Tibial nerve (tissue), 4 donors: ENCODE data around the gene TLE4. TPM values are rescaled to one million over a fixed set of nuclear protein-coding genes. Genes with fewer than 3 reads are reported as not detected.

Source experiments
- DNase-seq, 2 donors: peaks; one replicate each; pipeline ENCODE4 v3.0.0-alpha.2; 2019; ENCODE audit warnings: low spot score in 2 of 2
- H3K27ac ChIP-seq, 4 donors: fragments of 200-600 bp; sonication (generic) in 3 of 4; one replicate each; pipeline ENCODE4 v1.5.1; 2017 to 2019; ENCODE audit warnings: mild to moderate bottlenecking in 1 of 4
- H3K27me3 ChIP-seq, 2 donors: fragments of 200-600 bp; sonication (generic) in 1 of 2; one replicate each; pipeline versions ENCODE4 v1.5.1 to v1.6.0; 2017 to 2019
- H3K36me3 ChIP-seq, 3 donors: fragments of 200-600 bp; sonication (generic); one replicate each; pipeline ENCODE4 v1.5.1; 2018 to 2019
- H3K4me1 ChIP-seq, 4 donors: fragments of 200-600 bp; sonication (generic) in 3 of 4; one replicate each; pipeline ENCODE4 v1.5.1; 2017 to 2019
- H3K4me3 ChIP-seq, 4 donors: fragments of 200-600 bp; sonication (generic) in 3 of 4; one replicate each; pipeline ENCODE4 v1.5.1; 2017 to 2019; ENCODE audit warnings: mild to moderate bottlenecking in 1 of 4, moderate library complexity in 1 of 4
- H3K9me3 ChIP-seq, 4 donors: fragments of 200-600 bp; sonication (generic) in 3 of 4; one replicate each; pipeline ENCODE4 v1.5.1; 2017 to 2019
- EP300 ChIP-seq, 2 donors: sonication (generic); formaldehyde crosslinking; IDR thresholded peaks; one replicate each; pipeline ENCODE4 v1.6.1; 2017; ENCODE audit warnings: antibody characterized with exemption in 2 of 2, mild to moderate bottlenecking in 1 of 2
- POLR2A ChIP-seq, 2 donors: fragments of 450-650 bp; IDR thresholded peaks; one replicate each; pipeline ENCODE4 v1.6.1; 2017; ENCODE audit warnings: antibody characterized with exemption in 2 of 2, mild to moderate bottlenecking in 2 of 2, moderate library complexity in 2 of 2
- WGBS, 2 donors: methylation state at CpG; one replicate each; pipeline ENCODE4 v1.1.5; 2018; 5-methylcytosine and 5-hydroxymethylcytosine counted together
- total RNA-seq, 4 donors: library from RNA; depleted of rRNA; stranded (reverse); fragments of >200 nt; gene quantifications; one replicate each; pipeline ENCODE4 v1.1.0, GENCODE V29; 2016
- TF ChIP-seq, protein P1 (sequence below), 5 experiments: fragments of 200-600 bp in 3 of 5; fragments of 450-650 bp in 2 of 5; sonication (generic) in 3 of 5; IDR thresholded peaks; one replicate each; pipeline ENCODE4 v1.5.1; 2016 to 2019; ENCODE audit warnings: antibody characterized with exemption in 5 of 5, mild to moderate bottlenecking in 3 of 5, moderate library complexity in 2 of 5

The TLE4 gene
- total RNA-seq, 4 donors from 2014 or later = 28.0 to 34.3 (median 29.8) TPM

DNA sequence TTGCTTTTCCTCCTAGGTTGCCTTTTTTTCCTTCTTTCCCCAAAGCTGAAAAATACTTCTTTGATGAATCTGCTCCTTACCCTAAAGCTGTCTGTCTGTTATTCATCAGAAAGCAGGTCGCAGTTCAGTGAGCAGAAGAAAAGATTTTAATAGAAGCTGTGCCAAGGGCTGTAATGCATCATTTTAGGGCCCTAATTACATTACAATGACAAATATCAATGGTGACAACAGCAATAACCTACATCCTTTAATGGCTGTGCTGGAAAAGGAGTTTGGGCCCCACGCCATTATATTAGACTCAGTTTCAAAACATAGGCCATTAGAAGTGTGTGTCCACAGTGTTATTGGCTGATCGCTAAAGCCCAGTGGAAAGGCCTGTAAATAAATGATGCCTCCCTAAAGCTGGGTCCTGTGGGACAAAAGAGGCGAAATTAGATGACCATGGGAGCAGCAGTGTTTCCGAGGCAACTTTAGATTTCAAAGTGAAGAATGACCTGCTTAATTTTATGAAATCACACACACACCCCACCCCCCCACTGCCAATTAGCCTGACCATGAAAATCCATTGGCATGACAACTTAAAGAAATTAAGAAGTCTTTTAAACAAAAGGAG is 38.4 kb downstream of the TLE4 start:
- Histone ChIP-seq H3K4me1 (peaks cover 0 to 30% (median 14%) of the 10 kb centered on the region in 4 donors), H3K27me3 (no peaks in the 10 kb centered on the region), H3K9me3 (peaks cover 0 to 13% (median 2%) of the 10 kb centered on the region in 4 donors), H3K4me3 (no peak overlapping the region), H3K36me3 (no peaks in the 10 kb centered on the region), H3K27ac (no peak overlapping the region)
- DNase-seq = no peak
- TF ChIP-seq, protein P1, sequence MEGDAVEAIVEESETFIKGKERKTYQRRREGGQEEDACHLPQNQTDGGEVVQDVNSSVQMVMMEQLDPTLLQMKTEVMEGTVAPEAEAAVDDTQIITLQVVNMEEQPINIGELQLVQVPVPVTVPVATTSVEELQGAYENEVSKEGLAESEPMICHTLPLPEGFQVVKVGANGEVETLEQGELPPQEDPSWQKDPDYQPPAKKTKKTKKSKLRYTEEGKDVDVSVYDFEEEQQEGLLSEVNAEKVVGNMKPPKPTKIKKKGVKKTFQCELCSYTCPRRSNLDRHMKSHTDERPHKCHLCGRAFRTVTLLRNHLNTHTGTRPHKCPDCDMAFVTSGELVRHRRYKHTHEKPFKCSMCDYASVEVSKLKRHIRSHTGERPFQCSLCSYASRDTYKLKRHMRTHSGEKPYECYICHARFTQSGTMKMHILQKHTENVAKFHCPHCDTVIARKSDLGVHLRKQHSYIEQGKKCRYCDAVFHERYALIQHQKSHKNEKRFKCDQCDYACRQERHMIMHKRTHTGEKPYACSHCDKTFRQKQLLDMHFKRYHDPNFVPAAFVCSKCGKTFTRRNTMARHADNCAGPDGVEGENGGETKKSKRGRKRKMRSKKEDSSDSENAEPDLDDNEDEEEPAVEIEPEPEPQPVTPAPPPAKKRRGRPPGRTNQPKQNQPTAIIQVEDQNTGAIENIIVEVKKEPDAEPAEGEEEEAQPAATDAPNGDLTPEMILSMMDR (IDR thresholded peaks at IDR 0.05) = no peak
- TF ChIP-seq POLR2A (IDR thresholded peaks at IDR 0.05) (no peak), EP300 (IDR thresholded peaks at IDR 0.05) (no peak)
- 80 to 87% methylated on average over 5 of the region's 5 CpGs for WGBS, 2 donors

DNA sequence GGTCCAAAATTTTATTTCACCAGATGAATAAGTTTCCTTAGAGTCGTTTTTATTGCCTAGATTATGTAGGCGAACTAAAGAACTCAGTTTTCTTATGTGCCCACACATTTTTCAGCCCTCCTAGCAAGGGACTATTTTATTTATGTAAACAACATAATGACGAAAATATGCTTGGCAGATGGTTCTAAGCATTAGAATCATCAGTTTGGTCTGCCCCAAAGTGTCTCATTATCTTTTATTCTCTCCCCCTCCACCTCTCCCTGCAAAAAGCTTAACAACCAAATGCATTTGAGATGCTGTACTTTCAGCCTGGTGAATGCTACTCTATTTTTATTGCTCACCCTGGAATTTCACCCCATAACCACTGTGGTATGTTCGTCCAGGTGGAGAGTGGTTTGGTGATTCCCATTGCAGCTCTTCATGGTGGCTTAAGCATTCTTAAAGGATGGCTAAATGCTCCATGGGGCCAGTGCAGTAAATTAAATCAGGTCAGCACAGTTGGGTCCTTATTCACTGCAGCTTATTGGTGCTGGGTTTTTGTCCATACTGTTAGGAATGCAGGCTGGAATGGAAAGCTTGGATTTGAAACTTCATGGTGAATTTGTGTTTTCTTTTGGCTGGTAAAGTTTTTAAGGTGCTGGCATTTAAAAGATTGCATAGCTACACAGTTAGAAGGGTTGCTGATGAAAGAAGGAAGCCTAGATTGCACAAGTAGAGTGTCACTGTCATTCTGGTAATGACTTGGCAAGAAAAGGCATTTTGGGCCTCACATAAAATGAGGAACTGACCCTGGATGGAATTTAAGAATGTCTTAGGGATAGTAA is 39.2 kb downstream of the TLE4 start:
- Histone ChIP-seq H3K36me3 (no peaks in the 10 kb centered on the region), H3K4me3 (no peak overlapping the region), H3K9me3 (peaks cover 0 to 13% (median 2%) of the 10 kb centered on the region in 4 donors), H3K27ac (no peak overlapping the region), H3K4me1 (peaks cover 0 to 30% (median 14%) of the 10 kb centered on the region in 4 donors), H3K27me3 (no peaks in the 10 kb centered on the region)
- peak in 1 of 2 donors; percentile 12 for DNase-seq
- TF ChIP-seq, protein P1 (IDR thresholded peaks at IDR 0.05) = no peak
- TF ChIP-seq EP300 (IDR thresholded peaks at IDR 0.05) = peak in 1 of 2 donors; percentile 66
- 57 to 61% methylated on average over 4 of the region's 4 CpGs for WGBS, 2 donors

DNA sequence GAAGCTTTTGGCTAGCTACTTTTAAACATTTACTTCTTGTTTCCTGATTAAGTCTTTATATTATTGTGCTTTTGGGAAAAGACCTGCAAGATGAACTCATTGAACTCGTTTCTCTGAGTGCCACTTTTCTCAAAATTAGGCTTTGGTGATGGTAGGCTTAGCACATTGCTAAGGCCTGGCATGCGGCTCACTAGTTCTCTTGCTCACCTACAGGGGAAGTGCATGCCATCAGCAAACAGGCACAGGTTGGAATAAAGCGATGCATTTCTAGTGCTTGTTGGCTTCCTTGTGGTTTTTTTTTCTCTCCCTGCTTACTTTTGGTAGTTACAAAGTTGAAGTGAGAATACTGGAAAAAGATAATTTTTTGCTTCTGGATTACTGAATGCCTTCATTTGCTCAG is 41.4 kb downstream of the TLE4 start:
- TF ChIP-seq EP300 (IDR thresholded peaks at IDR 0.05) = no peak
- H3K4me1 ChIP-seq = peaks cover 0 to 44% (median 20%) of the 10 kb centered on the region in 4 donors
- no peak overlapping the region for H3K4me3 ChIP-seq
- DNase-seq = no peak
- WGBS, 2 donors = 83 to 85% methylated on average over 3 of the region's 3 CpGs
- H3K27ac ChIP-seq = no peak overlapping the region
- H3K9me3 ChIP-seq = no peaks in the 10 kb centered on the region
- H3K36me3 ChIP-seq = no peaks in the 10 kb centered on the region
- H3K27me3 ChIP-seq = no peaks in the 10 kb centered on the region

DNA sequence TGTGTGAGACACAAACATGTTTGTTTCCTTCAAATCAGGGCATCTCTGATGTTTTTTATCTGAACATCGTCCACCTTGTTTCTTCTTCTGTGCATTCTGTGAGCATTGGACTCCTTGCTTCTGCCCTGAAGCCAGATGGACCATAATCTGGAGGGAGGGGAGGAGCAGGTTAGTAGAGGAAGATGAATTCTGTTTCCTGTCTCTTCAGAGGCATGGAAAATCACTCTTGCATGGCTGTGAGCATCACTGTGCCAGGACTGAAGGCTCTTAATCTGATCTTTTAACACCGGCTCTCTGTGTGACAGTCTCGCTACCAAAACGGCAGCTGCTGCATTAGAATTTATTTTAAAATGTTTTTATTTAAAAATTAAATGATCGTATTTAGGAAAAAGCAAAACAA is 43.3 kb downstream of the TLE4 start:
- no peaks in the 10 kb centered on the region for H3K27me3 ChIP-seq
- H3K9me3 ChIP-seq = no peaks in the 10 kb centered on the region
- H3K4me3 ChIP-seq = no peak overlapping the region
- H3K27ac ChIP-seq = no peak overlapping the region
- WGBS, 2 donors = 93 to 95% methylated on average over 5 of the region's 5 CpGs
- no peak for DNase-seq
- TF ChIP-seq, protein P1 (IDR thresholded peaks at IDR 0.05) = no peak
- TF ChIP-seq EP300 (IDR thresholded peaks at IDR 0.05) (no peak), POLR2A (IDR thresholded peaks at IDR 0.05) (no peak)
- H3K4me1 ChIP-seq = peaks cover 0 to 45% (median 20%) of the 10 kb centered on the region in 4 donors
- no peaks in the 10 kb centered on the region for H3K36me3 ChIP-seq

DNA sequence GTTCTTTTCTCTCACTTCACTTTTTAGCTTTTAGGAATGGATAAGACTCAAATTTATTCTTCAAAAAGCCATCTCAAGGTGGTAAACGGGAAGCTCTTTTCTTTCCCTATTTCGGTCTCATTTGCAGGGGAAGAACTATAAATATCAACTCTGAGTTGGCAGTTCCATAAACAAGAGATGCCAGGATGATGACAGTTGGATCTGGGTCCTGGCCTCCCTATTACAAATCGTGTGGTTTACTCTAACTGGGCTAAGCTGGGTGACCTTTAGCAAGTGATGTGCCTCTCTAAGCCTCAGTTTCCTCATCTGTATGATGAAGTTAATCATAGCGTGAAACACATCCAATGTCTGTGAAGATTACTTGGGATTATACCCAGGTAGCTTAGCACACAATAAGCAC is 44.2 kb downstream of the TLE4 start:
- no peak overlapping the region for H3K27ac ChIP-seq
- TF ChIP-seq EP300 (IDR thresholded peaks at IDR 0.05) = no peak
- TF ChIP-seq POLR2A (IDR thresholded peaks at IDR 0.05) = no peak
- TF ChIP-seq, protein P1 (IDR thresholded peaks at IDR 0.05) = no peak
- no peaks in the 10 kb centered on the region for H3K27me3 ChIP-seq
- WGBS, 2 donors = 66 to 69% methylated on average over 4 of the region's 4 CpGs
- H3K4me3 ChIP-seq = no peak overlapping the region
- H3K36me3 ChIP-seq = no peaks in the 10 kb centered on the region
- H3K9me3 ChIP-seq = no peaks in the 10 kb centered on the region
- no peak for DNase-seq
- H3K4me1 ChIP-seq = peaks cover 0 to 39% (median 17%) of the 10 kb centered on the region in 4 donors
